Loucy (cell line): ENCODE measurements around the gene MYCBP2.

Source experiments
- EZH2phosphoT487 ChIP-seq: fragments of 200-600 bp; IDR thresholded peaks from 2 replicates; pipeline ENCODE4 v1.6.1; 2018; ENCODE audit warnings: antibody characterized with exemption, mild to moderate bottlenecking, moderate library complexity, borderline replicate concordance
- TF ChIP-seq, protein P1 (sequence below): fragments of 200-600 bp; sonication (generic); conservative IDR thresholded peaks from 2 replicates; pipeline ENCODE4 v1.5.1; 2014; ENCODE audit warnings: mild to moderate bottlenecking, antibody characterized with exemption, low read length

DNA sequence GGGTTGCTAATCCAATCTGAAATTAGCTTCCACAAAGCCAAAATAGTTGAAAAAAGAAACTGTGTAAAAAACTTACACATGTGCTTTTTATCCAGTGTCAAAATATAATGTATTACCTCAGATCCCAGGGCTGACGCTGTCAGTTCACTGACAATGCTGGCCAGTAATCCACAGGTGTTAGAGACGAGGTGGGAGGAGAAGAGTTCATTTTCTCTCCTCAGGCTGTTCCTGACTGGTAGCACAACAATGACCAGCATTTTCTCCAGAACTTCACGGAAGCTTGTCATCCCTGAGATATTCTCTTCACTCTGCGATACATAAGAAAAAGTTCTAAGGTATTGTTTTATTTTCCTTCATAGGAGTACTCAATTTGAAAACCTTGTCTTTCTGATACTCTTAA, 146.9 kb downstream of the MYCBP2 start:
- TF ChIP-seq, protein P1, sequence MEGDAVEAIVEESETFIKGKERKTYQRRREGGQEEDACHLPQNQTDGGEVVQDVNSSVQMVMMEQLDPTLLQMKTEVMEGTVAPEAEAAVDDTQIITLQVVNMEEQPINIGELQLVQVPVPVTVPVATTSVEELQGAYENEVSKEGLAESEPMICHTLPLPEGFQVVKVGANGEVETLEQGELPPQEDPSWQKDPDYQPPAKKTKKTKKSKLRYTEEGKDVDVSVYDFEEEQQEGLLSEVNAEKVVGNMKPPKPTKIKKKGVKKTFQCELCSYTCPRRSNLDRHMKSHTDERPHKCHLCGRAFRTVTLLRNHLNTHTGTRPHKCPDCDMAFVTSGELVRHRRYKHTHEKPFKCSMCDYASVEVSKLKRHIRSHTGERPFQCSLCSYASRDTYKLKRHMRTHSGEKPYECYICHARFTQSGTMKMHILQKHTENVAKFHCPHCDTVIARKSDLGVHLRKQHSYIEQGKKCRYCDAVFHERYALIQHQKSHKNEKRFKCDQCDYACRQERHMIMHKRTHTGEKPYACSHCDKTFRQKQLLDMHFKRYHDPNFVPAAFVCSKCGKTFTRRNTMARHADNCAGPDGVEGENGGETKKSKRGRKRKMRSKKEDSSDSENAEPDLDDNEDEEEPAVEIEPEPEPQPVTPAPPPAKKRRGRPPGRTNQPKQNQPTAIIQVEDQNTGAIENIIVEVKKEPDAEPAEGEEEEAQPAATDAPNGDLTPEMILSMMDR = no peak
- TF ChIP-seq EZH2phosphoT487 = no peak
